Stimulated activated CD8-positive, alpha-beta memory T cell treated with anti-CD3 and anti-CD28 coated beads, Interleukin-4, amount 100 ng/mL, for 48 hours (primary cell): ENCODE measurements around the gene NKX2-2.
"Not testable (repeated sequence)": the region's sequence is repeated elsewhere in the genome, so short reads cannot be mapped to it uniquely, and the experiment has no call there.

Source experiments
- DNase-seq: peaks from one replicate; pipeline ENCODE4 v3.0.0-alpha.2; 2020

Gene NKX2-2

GRCh38 chr20:21508230-21509078, 5.4 kb downstream of the NKX2-2 start:
- no peak for DNase-seq

- DNase-seq = no peak
These were observed 6.2 kb downstream of the NKX2-2 start for GRCh38 chr20:21507400-21508229.

GRCh38 chr20:21505810-21506530, 7.9 kb downstream of the NKX2-2 start:
- peak; percentile 85 for DNase-seq

GRCh38 chr20:21505161-21505809, 8.6 kb downstream of the NKX2-2 start:
- peak; percentile 98 for DNase-seq

GRCh38 chr20:21504323-21504722, 9.5 kb downstream of the NKX2-2 start:
- no peak for DNase-seq

GRCh38 chr20:21503345-21503744, 10.5 kb downstream of the NKX2-2 start:
- peak; percentile 56 for DNase-seq

- no peak for DNase-seq
These were observed 12.7 kb downstream of the NKX2-2 start for GRCh38 chr20:21501184-21501583.

GRCh38 chr20:21500599-21500998, 13.3 kb downstream of the NKX2-2 start:
- no peak for DNase-seq

- no peak for DNase-seq
These were observed 14.2 kb downstream of the NKX2-2 start for GRCh38 chr20:21499641-21500040.

- no peak for DNase-seq
These were observed 15.2 kb downstream of the NKX2-2 start for GRCh38 chr20:21498635-21499034.

GRCh38 chr20:21498195-21498594, 15.7 kb downstream of the NKX2-2 start:
- DNase-seq = no peak

- DNase-seq = no peak
These were observed 17.4 kb downstream of the NKX2-2 start for GRCh38 chr20:21496452-21496851.

- DNase-seq = no peak
These were observed 20.8 kb downstream of the NKX2-2 start for GRCh38 chr20:21493049-21493448.

- no peak for DNase-seq
These were observed 23.8 kb downstream of the NKX2-2 start for GRCh38 chr20:21490105-21490504.

- DNase-seq = not testable (repeated sequence)
These were observed 33.7 kb downstream of the NKX2-2 start for GRCh38 chr20:21480144-21480543.

- no peak for DNase-seq
These were observed 48.1 kb downstream of the NKX2-2 start for GRCh38 chr20:21465799-21466198.

GRCh38 chr20:21464916-21465315, 48.9 kb downstream of the NKX2-2 start:
- no peak for DNase-seq
